Spleen (tissue), 11 donors: ENCODE data around the gene GRXCR1. TPM values are rescaled to one million over a fixed set of nuclear protein-coding genes. Genes with fewer than 3 reads are reported as not detected.

ENCODE experiments used
- DNase-seq: peaks from one replicate; pipeline ENCODE4 v3.0.0-alpha.2; 2020
- H3K27ac ChIP-seq, 8 donors: fragments of 200-600 bp; sonication (generic) in 7 of 8; 1 replicate in 4 of 8; 2 replicates in 4 of 8; pipeline versions ENCODE4 v1.5.0 to v1.8.0; 2016 to 2021; ENCODE audit warnings: inconsistent platforms in 4 of 8, mild to moderate bottlenecking in 4 of 8, moderate library complexity in 1 of 8
- H3K27me3 ChIP-seq, 7 donors: fragments of 200-600 bp; sonication (generic) in 6 of 7; replicated peaks in 1 of 7; 1 replicate in 4 of 7; 2 replicates in 3 of 7; pipeline versions ENCODE4 v1.5.0 to v1.8.0; 2016 to 2021; ENCODE audit warnings: inconsistent platforms in 3 of 7, mild to moderate bottlenecking in 1 of 7
- H3K36me3 ChIP-seq, 6 donors: fragments of 200-600 bp; sonication (generic) in 5 of 6; 1 replicate in 4 of 6; 2 replicates in 2 of 6; pipeline versions ENCODE4 v1.5.0 to v1.8.0; 2016 to 2021; ENCODE audit warnings: inconsistent platforms in 2 of 6
- H3K4me1 ChIP-seq, 6 donors: fragments of 200-600 bp; sonication (generic) in 5 of 6; 1 replicate in 3 of 6; 2 replicates in 3 of 6; pipeline versions ENCODE4 v1.5.0 to v1.8.0; 2016 to 2021; ENCODE audit warnings: inconsistent platforms in 3 of 6
- H3K4me3 ChIP-seq, 8 donors: fragments of 200-600 bp; sonication (generic) in 7 of 8; 1 replicate in 4 of 8; 2 replicates in 4 of 8; pipeline versions ENCODE4 v1.5.0 to v1.8.0; 2016 to 2021; ENCODE audit warnings: inconsistent platforms in 4 of 8, mild to moderate bottlenecking in 4 of 8, moderate library complexity in 2 of 8
- H3K9me3 ChIP-seq, 8 donors: fragments of 200-600 bp; sonication (generic) in 7 of 8; 1 replicate in 4 of 8; 2 replicates in 4 of 8; pipeline versions ENCODE4 v1.5.0 to v1.8.0; 2016 to 2021; ENCODE audit warnings: inconsistent platforms in 4 of 8
- CTCF ChIP-seq, 11 experiments: fragments of 200-600 bp in 7 of 11; fragments of 450-650 bp in 4 of 11; sonication (generic) in 4 of 11; IDR thresholded peaks in 8 of 11; conservative IDR thresholded peaks in 3 of 11; 1 replicate in 7 of 11; 2 replicates in 4 of 11; pipeline versions ENCODE4 v1.4.0 to v1.8.0; 2016 to 2021; ENCODE audit warnings: antibody characterized with exemption in 11 of 11, inconsistent platforms in 4 of 11, mild to moderate bottlenecking in 1 of 11
- POLR2A ChIP-seq, 3 donors: fragments of 450-650 bp; IDR thresholded peaks; one replicate each; pipeline ENCODE4 v1.5.1; 2017; ENCODE audit warnings: antibody characterized with exemption in 3 of 3, mild to moderate bottlenecking in 1 of 3
- POLR2AphosphoS5 ChIP-seq, 3 donors: sonication (generic); formaldehyde crosslinking; IDR thresholded peaks; one replicate each; pipeline ENCODE4 v1.5.1; 2017; ENCODE audit warnings: antibody characterized with exemption in 3 of 3
- WGBS, 5 donors: extraction: QIAGEN DNeasy Blood & Tissue Kit in 3 of 5; methylation state at CpG; one replicate each; pipeline versions ENCODE4 v1.1.5 to v1.1.7; 2013 to 2018; 5-methylcytosine and 5-hydroxymethylcytosine counted together
- intact Hi-C: fragments of 100-400 bp; cut with DNase I; formaldehyde crosslinking; loops from one replicate; pipeline ENCODE4 v1.15.0; 2023; ENCODE audit warnings: low total_unique reads
- polyA plus RNA-seq, 3 donors: library from polyadenylated mRNA; stranded (reverse); fragments of 200-250 nt; gene quantifications; one replicate each; pipeline ENCODE4 v1.2.1, GENCODE V29; 2013
- total RNA-seq, 7 donors: library from RNA; depleted of rRNA in 3 of 7; stranded (reverse); fragments of >200 nt in 3 of 7; fragmentation: NEBNext Ultra II Directional in 4 of 7; extraction: Animal tissue kit (Norgen Biotek cat#: 25700) in 4 of 7; gene quantifications; one replicate each; pipeline versions ENCODE4 v1.1.0 to v1.2.1, GENCODE V29; 2016 to 2021
- donor health status: healthy with polysubstance abuse.
- donor health status: DM: no; HTN: no; CAD: no; lungs with moderate emphysema.
- donor health status: DM: no; HTN: no; CAD: no.
- donor health status: Bipolar disorder and iron deficiency.
- donor health status: healthy.
- donor health status: DM: no; HTN: no; CAD: no.
- donor health status: DM: yes; HTN: yes; CAD: no.

The GRXCR1 gene
- total and polyA plus RNA-seq, 10 donors: not detected

GRCh38 chr4:43008793-43009192 lies 116.3 kb downstream of the GRXCR1 start:
- Histone ChIP-seq H3K36me3 (no peaks in the 10 kb centered on the region), H3K27ac (no peak overlapping the region), H3K9me3 (peaks cover 2 to 41% (median 34%) of the 10 kb centered on the region in 8 donors), H3K4me1 (no peaks in the 10 kb centered on the region), H3K27me3 (no peaks in the 10 kb centered on the region), H3K4me3 (no peak overlapping the region)
- 87 to 95% (median 90%) methylated on average over 1 of the region's 1 CpG for WGBS, 5 donors
- intact Hi-C loops: no loop called here
- no peak for DNase-seq
- TF ChIP-seq POLR2A (IDR thresholded peaks at IDR 0.05) (no peak), CTCF (IDR thresholded peaks at IDR 0.05 in 8 of 11, conservative IDR thresholded peaks at IDR 0.05 in 3 of 11) (no peak), POLR2AphosphoS5 (IDR thresholded peaks at IDR 0.05) (no peak)

- intact Hi-C loops: no loop called here
Measured at GRCh38 chr4:43014256-43014655, 121.7 kb downstream of the GRXCR1 start.

GRCh38 chr4:43041632-43042031 lies 149.1 kb downstream of the GRXCR1 start:
- H3K4me1 ChIP-seq: no peaks in the 10 kb centered on the region
- H3K27ac ChIP-seq: no peak overlapping the region
- H3K4me3 ChIP-seq: no peak overlapping the region
- no peak for DNase-seq
- no peaks in the 10 kb centered on the region for H3K36me3 ChIP-seq
- intact Hi-C loops: no loop called here
- 24 to 45% (median 29%) methylated on average over 1 of the region's 1 CpG for WGBS, 5 donors
- H3K27me3 ChIP-seq: no peaks in the 10 kb centered on the region
- no peaks in the 10 kb centered on the region for H3K9me3 ChIP-seq
- TF ChIP-seq POLR2A (IDR thresholded peaks at IDR 0.05) (no peak), CTCF (IDR thresholded peaks at IDR 0.05 in 8 of 11, conservative IDR thresholded peaks at IDR 0.05 in 3 of 11) (no peak), POLR2AphosphoS5 (IDR thresholded peaks at IDR 0.05) (no peak)

More at GRCh38 chr4:43014256-43014655, 121.7 kb downstream of the GRXCR1 start:
- H3K27me3 ChIP-seq: no peaks in the 10 kb centered on the region
- no peak overlapping the region for H3K27ac ChIP-seq
- H3K4me3 ChIP-seq: no peak overlapping the region
- no peaks in the 10 kb centered on the region for H3K36me3 ChIP-seq
- no peaks in the 10 kb centered on the region for H3K4me1 ChIP-seq
- DNase-seq: no peak
- WGBS, 5 donors: 91 to 97% (median 94%) methylated on average over 4 of the region's 4 CpGs
- H3K9me3 ChIP-seq: no peaks in the 10 kb centered on the region
- TF ChIP-seq POLR2AphosphoS5 (IDR thresholded peaks at IDR 0.05): no peak
- TF ChIP-seq CTCF (IDR thresholded peaks at IDR 0.05 in 8 of 11, conservative IDR thresholded peaks at IDR 0.05 in 3 of 11): no peak
- no peak for TF ChIP-seq POLR2A (IDR thresholded peaks at IDR 0.05)

GRCh38 chr4:43047058-43047457 lies 154.5 kb downstream of the GRXCR1 start:
- no peak for DNase-seq
- Histone ChIP-seq H3K4me1 (peaks cover 0 to 5% (median 0%) of the 10 kb centered on the region in 6 donors), H3K27me3 (no peaks in the 10 kb centered on the region), H3K27ac (no peak overlapping the region), H3K9me3 (no peaks in the 10 kb centered on the region), H3K36me3 (no peaks in the 10 kb centered on the region), H3K4me3 (no peak overlapping the region)
- WGBS, 5 donors: 62 to 76% (median 68%) methylated on average over 1 of the region's 1 CpG
- intact Hi-C loops: no loop called here
- no peak for TF ChIP-seq CTCF (IDR thresholded peaks at IDR 0.05 in 8 of 11, conservative IDR thresholded peaks at IDR 0.05 in 3 of 11)
- TF ChIP-seq POLR2AphosphoS5 (IDR thresholded peaks at IDR 0.05): no peak
- no peak for TF ChIP-seq POLR2A (IDR thresholded peaks at IDR 0.05)
